SK-N-MC (cell line): ENCODE measurements around the gene CTDSP2.
A peak's percentile ranks its signal among the peaks of the same experiment; 100 is the strongest.

ENCODE experiments used
- EZH2 ChIP-seq: fragments of 200-600 bp; sonication (generic); IDR thresholded peaks from one replicate; pipeline ENCODE4 v1.6.1; 2017; ENCODE audit warnings: antibody characterized with exemption
- POLR2AphosphoS5 ChIP-seq: IDR thresholded peaks from 2 replicates; pipeline ENCODE4 v1.6.1; 2012; ENCODE audit warnings: mild to moderate bottlenecking, low read depth, low read length, borderline replicate concordance

DNA sequence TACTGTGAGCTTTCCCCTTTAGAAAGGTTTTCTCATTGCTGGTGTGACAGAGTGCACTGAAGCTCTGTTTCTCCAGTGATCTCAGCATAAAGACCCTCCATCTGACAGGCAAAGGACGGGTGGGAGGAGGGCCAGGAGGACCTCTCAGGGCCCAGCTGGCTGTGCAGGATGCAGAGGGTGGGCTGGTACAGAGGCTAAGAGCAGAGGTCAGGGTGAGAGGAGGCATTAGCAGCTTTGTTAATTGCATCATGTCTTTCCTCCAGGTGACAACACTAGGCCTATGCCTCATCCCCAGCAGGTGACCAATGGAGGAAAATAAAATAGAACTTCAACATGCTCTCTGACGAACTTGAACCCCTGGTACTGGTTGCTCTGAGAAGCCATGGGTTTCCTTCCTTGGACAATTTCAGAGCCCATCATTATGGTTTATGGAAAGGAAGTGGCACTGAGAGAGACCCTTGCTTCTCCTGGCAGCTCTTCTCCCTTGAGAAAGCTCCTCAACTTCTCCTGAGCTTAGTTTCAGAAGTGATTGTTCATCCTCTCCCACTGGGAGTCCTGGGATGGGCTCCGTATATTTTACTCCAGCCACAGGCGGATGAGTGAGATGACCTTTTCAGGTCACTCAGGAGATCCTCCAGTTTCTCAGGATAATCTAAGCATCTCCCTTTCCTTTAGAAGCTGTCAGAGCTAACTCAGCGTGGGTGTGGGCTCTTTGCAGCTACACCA is 49.0 kb upstream of the CTDSP2 start:
- TF ChIP-seq EZH2 (no peak), POLR2AphosphoS5 (peak; percentile 24; the same call in 1 of the 2 replicates)
